ENCODE results near the gene METAP1D.

DNA sequence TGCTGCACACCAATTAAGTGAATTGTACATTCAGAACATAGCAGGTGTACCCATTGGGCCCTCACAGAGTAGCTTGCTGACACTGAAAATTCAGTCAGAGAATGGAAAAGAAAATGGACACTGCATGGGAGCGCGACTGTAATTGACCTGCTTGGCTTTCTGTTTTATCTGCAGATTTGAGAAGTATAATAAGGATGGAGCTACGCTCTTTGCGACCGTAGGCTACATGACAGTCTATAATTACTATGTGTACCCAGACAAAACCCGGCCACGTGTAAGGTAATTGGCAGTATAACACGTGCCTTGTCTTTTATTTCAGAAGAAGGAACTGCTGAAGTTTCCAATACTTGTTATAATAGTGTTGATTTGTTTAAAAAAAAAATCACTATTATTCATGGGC lies 33.5 kb upstream of the METAP1D start:
- TF ChIP-seq POLR2AphosphoS5 (IDR thresholded peaks at IDR 0.05; ENCODE audit: borderline replicate concordance, low read depth, low read length), result no peak
- TF ChIP-seq FOXP2 (optimal IDR thresholded peaks at IDR 0.05; ENCODE audit: control extremely low read depth, extremely low read length, insufficient read depth), result no peak

Measured in SK-N-MC (cell line).